CD4-positive, alpha-beta memory T cell (primary cell): ENCODE data around the gene ZNF548. TPM values are rescaled to one million over a fixed set of nuclear protein-coding genes. Genes with fewer than 3 reads are reported as not detected.

Experiments
- CTCF ChIA-PET: fragments of 350-600 bp; sonication (Branson Sonifier 250); formaldehyde crosslinking; loops from one replicate; lab custom pipeline; 2021; ENCODE audit warnings: inconsistent platforms; ENCODE audit not compliant: partially characterized antibody; lab: Charles Lee
- POLR2A ChIA-PET: fragments of 350-600 bp; sonication (Branson Sonifier 250); formaldehyde crosslinking; loops from one replicate; lab custom pipeline; 2021; ENCODE audit not compliant: partially characterized antibody; lab: Charles Lee
- DNase-seq, 5 donors: peaks; one replicate each; pipeline versions ENCODE4 v3.0.0 to v3.0.0-alpha.2; 2020 to 2022; ENCODE audit warnings: mixed read lengths in 1 of 5
- H3K27ac ChIP-seq: one replicate; pipeline ENCODE4 v1.7.0; 2013; ENCODE audit warnings: low read depth, low read length
- H3K27me3 ChIP-seq: 2 replicates; pipeline ENCODE4 v1.7.0; 2013; ENCODE audit warnings: mild to moderate bottlenecking, low read length, moderate library complexity; ENCODE audit not compliant: insufficient read depth
- H3K36me3 ChIP-seq: 2 replicates; pipeline ENCODE4 v1.7.0; 2013; ENCODE audit warnings: mild to moderate bottlenecking, low read length, moderate library complexity; ENCODE audit not compliant: insufficient read depth
- H3K4me1 ChIP-seq: 2 replicates; pipeline ENCODE4 v1.7.0; 2013; ENCODE audit warnings: mild to moderate bottlenecking, low read length, moderate library complexity; ENCODE audit not compliant: insufficient read depth
- H3K4me3 ChIP-seq, 2 donors: one replicate each; pipeline ENCODE4 v1.7.0; 2013; ENCODE audit warnings: low read length in 2 of 2, mild to moderate bottlenecking in 1 of 2
- H3K9me3 ChIP-seq, 2 donors: one replicate each; pipeline ENCODE4 v1.7.0; 2013; ENCODE audit warnings: low read length in 2 of 2, control low read depth in 1 of 2; ENCODE audit not compliant: control insufficient read depth in 1 of 2
- H3K27ac Mint-ChIP-seq, 7 donors: one replicate each; pipeline ENCODE4 v1.8.0; 2020 to 2021; ENCODE audit warnings: mixed read lengths in 7 of 7, mild to moderate bottlenecking in 6 of 7, inconsistent platforms in 3 of 7, moderate library complexity in 3 of 7
- H3K27me3 Mint-ChIP-seq, 2 donors: one replicate each; pipeline ENCODE4 v1.8.0; 2020 to 2021; ENCODE audit warnings: mixed read lengths in 2 of 2
- H3K36me3 Mint-ChIP-seq, 2 donors: one replicate each; pipeline ENCODE4 v1.8.0; 2020 to 2021; ENCODE audit warnings: mixed read lengths in 2 of 2, inconsistent platforms in 1 of 2, mild to moderate bottlenecking in 1 of 2
- H3K4me1 Mint-ChIP-seq, 4 donors: one replicate each; pipeline ENCODE4 v1.8.0; 2020 to 2021; ENCODE audit warnings: mixed read lengths in 4 of 4, mild to moderate bottlenecking in 1 of 4
- H3K4me3 Mint-ChIP-seq, 8 donors: one replicate each; pipeline ENCODE4 v1.8.0; 2020 to 2021; ENCODE audit warnings: mixed read lengths in 8 of 8, mild to moderate bottlenecking in 7 of 8, moderate library complexity in 6 of 8, inconsistent platforms in 3 of 8
- H3K9me3 Mint-ChIP-seq, 8 donors: one replicate each; pipeline ENCODE4 v1.8.0; 2020 to 2021; ENCODE audit warnings: mixed read lengths in 8 of 8, mild to moderate bottlenecking in 5 of 8, inconsistent platforms in 3 of 8, moderate library complexity in 1 of 8
- intact Hi-C: fragments of 100-400 bp; cut with micrococcal nuclease; formaldehyde crosslinking; loops from one replicate; pipeline ENCODE4 v1.15.1; 2023
- polyA plus RNA-seq, 2 donors: library from polyadenylated mRNA; unstranded; fragments of 300-500 nt; fragmentation: Illumina TruSeq; gene quantifications; one replicate each; pipeline ENCODE4 v1.2.3, GENCODE V29; 2021
- total RNA-seq, 2 experiments: library from RNA; stranded (reverse); gene quantifications; one replicate each; pipeline ENCODE4 v1.2.3, GENCODE V29; 2021

The ZNF548 gene
- total and polyA plus RNA-seq, 4 experiments from 2014 or later, result 14.1 to 103 (median 50.1) TPM

- H3K9me3 ChIP-seq, result peaks cover 0 to 38% of the 10 kb centered on the region in 2 donors
Observed at GRCh38 chr19:57357406-57357805, 32.2 kb upstream of the ZNF548 start.

GRCh38 chr19:57359300-57359699, 30.4 kb upstream of the ZNF548 start:
- Mint-ChIP-seq H3K4me1 (peaks cover 12 to 21% (median 16%) of the 10 kb centered on the region in 4 donors), H3K27me3 (peaks cover 0 to 2% of the 10 kb centered on the region in 2 donors), H3K4me3 (no peak overlapping the region), H3K27ac (no peak overlapping the region), H3K36me3 (peaks cover 61 to 63% of the 10 kb centered on the region in 2 donors), H3K9me3 (peaks cover 0 to 84% (median 69%) of the 10 kb centered on the region in 8 donors)
- intact Hi-C loops, result no loop called here
- ChIA-PET CTCF (no interaction called here), POLR2A (no interaction called here)
- H3K27me3 ChIP-seq, result no peaks in the 10 kb centered on the region
- H3K4me3 ChIP-seq, result no peak overlapping the region
- H3K36me3 ChIP-seq, result peaks cover 28% of the 10 kb centered on the region
- DNase-seq, result no peak
- H3K9me3 ChIP-seq, result peaks cover 0 to 38% of the 10 kb centered on the region in 2 donors
- H3K27ac ChIP-seq, result no peak overlapping the region
- peaks cover 12% of the 10 kb centered on the region for H3K4me1 ChIP-seq

More at GRCh38 chr19:57357406-57357805, 32.2 kb upstream of the ZNF548 start:
- Histone ChIP-seq H3K27ac (no peak overlapping the region), H3K36me3 (peaks cover 37% of the 10 kb centered on the region), H3K27me3 (no peaks in the 10 kb centered on the region), H3K4me3 (peak overlapping the region in 1 of 2 donors; percentile 1), H3K4me1 (peaks cover 4% of the 10 kb centered on the region)
- DNase-seq, result no peak
- Mint-ChIP-seq H3K27me3 (no peaks in the 10 kb centered on the region), H3K9me3 (peaks cover 2 to 87% (median 69%) of the 10 kb centered on the region in 8 donors), H3K27ac (no peak overlapping the region), H3K4me1 (peaks cover 10 to 17% (median 12%) of the 10 kb centered on the region in 4 donors), H3K36me3 (peaks cover 63 to 71% of the 10 kb centered on the region in 2 donors), H3K4me3 (no peak overlapping the region)
- intact Hi-C loops, result no loop called here
- ChIA-PET POLR2A (no interaction called here), CTCF (no interaction called here)

- CTCF ChIA-PET, result interaction anchor here (1.3 kb wide), 1 partner anchor 44 kb away, joined by 3 read pairs; no protein-coding TSS in a partner anchor
- Mint-ChIP-seq H3K4me1 (peaks cover 12 to 18% (median 16%) of the 10 kb centered on the region in 4 donors), H3K27ac (peak overlapping the region; percentile 97 to 99 (median 99)), H3K27me3 (peaks cover 0 to 2% of the 10 kb centered on the region in 2 donors), H3K4me3 (peak overlapping the region in 5 of 8 donors; percentile 92 to 95 (median 93)), H3K36me3 (peaks cover 41 to 42% of the 10 kb centered on the region in 2 donors), H3K9me3 (peaks cover 0 to 75% (median 50%) of the 10 kb centered on the region in 8 donors)
- Histone ChIP-seq H3K27me3 (no peaks in the 10 kb centered on the region), H3K36me3 (no peaks in the 10 kb centered on the region), H3K4me1 (peaks cover 12% of the 10 kb centered on the region), H3K9me3 (peaks cover 0 to 22% of the 10 kb centered on the region in 2 donors), H3K27ac (peak overlapping the region; percentile 76), H3K4me3 (peak overlapping the region; percentile 51 to 70)
- intact Hi-C loops, result loop anchor here (2.0 kb wide), 2 partner anchors 216 to 640 kb away; partner anchors contain the start of genes ZNF416 and ZNF606
- DNase-seq, result no peak
- POLR2A ChIA-PET, result interaction anchor here (0.8 to 2.3 kb wide), 5 partner anchors 9 to 555 kb away, joined by 3 to 15 read pairs (median 7); partner anchors contain the start of genes ZNF304, ZNF548 and ZNF805
Observed at GRCh38 chr19:57362419-57362818, 27.2 kb upstream of the ZNF548 start.

- peak within 1 kb of the TSS; percentile 92 to 97 (median 94) for H3K4me3 Mint-ChIP-seq
- ChIA-PET CTCF (interaction anchor here (1.0 to 1.3 kb wide), 2 partner anchors 26 to 44 kb away, joined by 3 read pairs; partner anchors contain the start of gene ZNF548), POLR2A (interaction anchor here (0.8 to 2.3 kb wide), 7 partner anchors 9 to 554 kb away, joined by 3 to 15 read pairs (median 5); partner anchors contain the start of genes ZIK1, ZNF264, ZNF304 and ZNF548)
- peaks cover 0 to 2% of the 10 kb centered on the region in 2 donors for H3K27me3 Mint-ChIP-seq
- peak; percentile 97 to 99 (median 99) for DNase-seq
- H3K9me3 Mint-ChIP-seq, result peaks cover 0 to 72% (median 44%) of the 10 kb centered on the region in 8 donors
- H3K4me1 Mint-ChIP-seq, result peaks cover 12 to 18% (median 16%) of the 10 kb centered on the region in 4 donors
- H3K27ac Mint-ChIP-seq, result peak within 1 kb of the TSS; percentile 97 to 99 (median 99)
- Histone ChIP-seq H3K9me3 (peaks cover 0 to 15% of the 10 kb centered on the region in 2 donors), H3K4me3 (peak within 1 kb of the TSS; percentile 51 to 70), H3K36me3 (no peaks in the 10 kb centered on the region), H3K27ac (peak within 1 kb of the TSS; percentile 76), H3K4me1 (peaks cover 12% of the 10 kb centered on the region), H3K27me3 (no peaks in the 10 kb centered on the region)
- intact Hi-C loops, result loop anchor here (1.0 to 2.0 kb wide), 8 partner anchors 12 to 640 kb away; partner anchors contain the start of genes ZNF17, ZNF304, ZNF416 and ZNF460
- H3K36me3 Mint-ChIP-seq, result peaks cover 43 to 47% of the 10 kb centered on the region in 2 donors
Observed at GRCh38 chr19:57362997-57363687, 26.5 kb upstream of the ZNF548 start, which contains the start of the genes TRAPPC2B and ZNF547. Gene TRAPPC2B, plus strand, starts transcription at chr19:57363551. Its CDS starts 1,283 bp downstream, at chr19:57364834. Gene ZNF547, plus strand, starts transcription at chr19:57363551. Its CDS starts 5,005 bp downstream, at chr19:57368556.

- Histone ChIP-seq H3K4me1 (peaks cover 12% of the 10 kb centered on the region), H3K4me3 (peak overlapping the region; percentile 51 to 70), H3K9me3 (peaks cover 0 to 9% of the 10 kb centered on the region in 2 donors), H3K27ac (peak overlapping the region; percentile 76), H3K27me3 (no peaks in the 10 kb centered on the region), H3K36me3 (no peaks in the 10 kb centered on the region)
- peaks cover 2 to 71% (median 39%) of the 10 kb centered on the region in 8 donors for H3K9me3 Mint-ChIP-seq
- ChIA-PET CTCF (interaction anchor here (1.0 to 1.3 kb wide), 2 partner anchors 26 to 43 kb away, joined by 3 read pairs; partner anchors contain the start of gene ZNF548), POLR2A (interaction anchor here (1.1 to 2.3 kb wide), 6 partner anchors 10 to 221 kb away, joined by 3 to 15 read pairs (median 6); partner anchors contain the start of genes ZIK1, ZNF264, ZNF304 and ZNF548)
- peak overlapping the region; percentile 92 to 97 (median 94) for H3K4me3 Mint-ChIP-seq
- peaks cover 0 to 2% of the 10 kb centered on the region in 2 donors for H3K27me3 Mint-ChIP-seq
- peak overlapping the region; percentile 97 to 99 (median 99) for H3K27ac Mint-ChIP-seq
- no peak for DNase-seq
- intact Hi-C loops, result loop anchor here (1.0 to 2.0 kb wide), 8 partner anchors 12 to 639 kb away; partner anchors contain the start of genes ZNF17, ZNF304, ZNF416 and ZNF460
- peaks cover 12 to 18% (median 16%) of the 10 kb centered on the region in 4 donors for H3K4me1 Mint-ChIP-seq
- H3K36me3 Mint-ChIP-seq, result peaks cover 42 to 47% of the 10 kb centered on the region in 2 donors
Observed at GRCh38 chr19:57363688-57364181, 25.9 kb upstream of the ZNF548 start.

- peak overlapping the region in 1 of 7 donors; percentile 46 for H3K27ac Mint-ChIP-seq
- Histone ChIP-seq H3K36me3 (peaks cover 2% of the 10 kb centered on the region), H3K27ac (no peak overlapping the region), H3K4me3 (no peak overlapping the region), H3K27me3 (no peaks in the 10 kb centered on the region), H3K9me3 (peaks cover 0 to 5% of the 10 kb centered on the region in 2 donors), H3K4me1 (peaks cover 12% of the 10 kb centered on the region)
- H3K4me1 Mint-ChIP-seq, result peaks cover 14 to 18% (median 16%) of the 10 kb centered on the region in 4 donors
- ChIA-PET CTCF (no interaction called here), POLR2A (no interaction called here)
- no peak for DNase-seq
- intact Hi-C loops, result no loop called here
- H3K9me3 Mint-ChIP-seq, result peaks cover 2 to 65% (median 30%) of the 10 kb centered on the region in 8 donors
- H3K4me3 Mint-ChIP-seq, result peak overlapping the region in 1 of 8 donors; percentile 54
- peaks cover 0 to 2% of the 10 kb centered on the region in 2 donors for H3K27me3 Mint-ChIP-seq
- peaks cover 53 to 63% of the 10 kb centered on the region in 2 donors for H3K36me3 Mint-ChIP-seq
Observed at GRCh38 chr19:57366776-57367175, 22.9 kb upstream of the ZNF548 start.
